Erythroblast (primary cell): ENCODE results near the gene ZNF805.

ENCODE experiments used
- GATA1 ChIP-seq: IDR thresholded peaks from 2 replicates; pipeline ENCODE4 v1.6.1; 2011; ENCODE audit warnings: low read depth, mild to moderate bottlenecking, control low read depth, low read length, moderate library complexity
- POLR2A ChIP-seq: IDR thresholded peaks from 2 replicates; pipeline ENCODE4 v1.6.1; 2011; ENCODE audit warnings: mild to moderate bottlenecking, low read length

DNA sequence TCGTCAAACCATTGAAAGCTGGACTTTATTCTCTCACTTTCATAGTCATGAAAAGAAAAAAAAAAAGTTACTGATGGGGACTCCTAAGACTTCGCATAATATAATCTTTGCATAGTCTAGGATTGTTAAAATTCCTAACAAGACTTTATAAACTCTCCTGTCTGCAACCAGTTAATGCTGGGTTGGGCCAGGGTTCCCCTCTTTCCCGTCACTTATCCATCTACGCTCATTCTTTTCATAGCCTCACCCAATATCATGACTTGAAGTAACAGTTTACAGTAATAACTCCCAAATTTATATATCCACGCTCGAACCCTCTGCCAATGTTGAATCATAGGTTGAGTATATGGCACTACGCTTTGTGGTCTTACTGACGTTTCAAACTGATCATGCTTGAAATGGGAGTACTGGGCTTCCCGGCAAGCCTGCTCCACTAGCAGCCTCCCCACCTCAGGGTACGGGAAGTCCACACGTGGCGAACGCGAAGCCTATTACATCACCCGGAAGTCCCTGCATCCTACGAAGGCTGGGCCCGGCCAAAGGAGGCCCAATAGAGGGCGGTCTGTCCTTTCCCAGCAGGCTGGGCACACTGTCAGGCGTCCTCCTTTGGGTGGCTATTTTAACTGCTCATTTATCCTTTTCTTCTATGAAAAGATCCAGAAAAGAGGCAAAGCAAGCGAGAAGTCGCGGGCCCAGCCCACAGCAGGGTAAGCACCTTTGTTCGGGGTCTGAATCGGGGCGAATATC, 39.2 kb downstream of the ZNF805 start:
- TF ChIP-seq POLR2A (peak; percentile 97), GATA1 (no peak)
